RPMI8226 (cell line): ENCODE measurements around the gene SPARC.
"Not testable (repeated sequence)": the region's sequence is repeated elsewhere in the genome, so short reads cannot be mapped to it uniquely, and the experiment has no call there.

Experiments used
- DNase-seq: peaks from one replicate; pipeline ENCODE4 v3.0.0-alpha.2; 2015

The SPARC gene, protein sequence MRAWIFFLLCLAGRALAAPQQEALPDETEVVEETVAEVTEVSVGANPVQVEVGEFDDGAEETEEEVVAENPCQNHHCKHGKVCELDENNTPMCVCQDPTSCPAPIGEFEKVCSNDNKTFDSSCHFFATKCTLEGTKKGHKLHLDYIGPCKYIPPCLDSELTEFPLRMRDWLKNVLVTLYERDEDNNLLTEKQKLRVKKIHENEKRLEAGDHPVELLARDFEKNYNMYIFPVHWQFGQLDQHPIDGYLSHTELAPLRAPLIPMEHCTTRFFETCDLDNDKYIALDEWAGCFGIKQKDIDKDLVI

DNA sequence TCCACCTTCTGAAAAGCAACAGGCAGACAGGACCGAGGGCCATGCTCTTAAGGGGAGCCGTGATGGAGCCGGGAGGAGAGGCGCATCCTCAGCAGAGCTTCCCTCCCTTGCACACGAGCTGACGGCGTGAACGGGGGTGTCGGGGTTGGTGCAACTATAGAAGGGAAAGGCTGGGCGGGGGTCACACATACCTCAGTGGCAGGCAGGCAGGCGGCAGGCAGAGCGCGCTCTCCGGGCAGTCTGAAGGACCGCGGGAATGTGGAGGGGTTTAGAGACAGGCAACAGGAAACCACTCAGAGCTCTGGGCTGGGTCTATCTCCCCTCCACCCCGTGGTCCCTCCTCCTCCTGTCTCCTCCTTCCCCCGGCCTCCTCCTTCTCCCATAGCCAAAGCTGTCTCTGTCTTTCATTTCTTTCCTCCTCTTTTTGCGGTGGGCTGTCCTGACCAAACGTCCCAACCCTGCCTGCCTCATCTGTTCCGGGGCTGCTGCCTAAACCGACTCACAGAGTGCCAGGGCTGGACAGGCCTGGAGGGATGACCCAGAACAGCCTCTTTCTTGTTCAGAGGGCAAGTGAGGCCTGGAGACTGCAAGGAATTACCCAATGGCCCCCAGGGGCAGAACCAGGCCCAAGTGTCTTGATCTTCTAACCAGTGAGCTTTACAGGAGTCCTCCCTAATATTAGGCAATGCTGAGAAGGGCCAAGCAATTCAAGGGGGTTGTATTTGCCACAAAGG, at the start of gene SPARC:
Gene SPARC, minus strand, starts transcription at position 242 of the 734 bp plus-strand sequence. CDS start 10,727 bp downstream, outside the sequence.
- DNase-seq = no peak

DNA sequence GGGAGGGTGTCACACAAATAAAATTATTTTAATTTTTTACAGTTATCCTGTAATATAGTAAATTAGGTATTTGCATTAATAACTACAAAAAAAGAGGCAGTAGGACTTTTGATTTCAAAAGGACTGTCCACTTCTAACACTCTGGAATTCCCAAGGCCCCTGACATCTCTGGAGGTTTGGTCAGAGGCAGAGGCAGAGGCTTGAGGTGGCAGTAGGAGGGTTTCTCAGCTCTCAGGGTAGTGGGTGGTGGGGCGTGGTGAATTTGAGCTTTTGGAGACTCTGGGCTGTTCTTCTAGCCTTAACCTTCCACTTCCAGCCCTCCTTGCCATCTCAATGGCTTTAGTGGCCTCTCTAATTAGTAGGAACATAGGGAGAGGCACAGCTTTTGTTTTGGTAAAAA, 48.9 kb upstream of the SPARC start:
- DNase-seq = no peak

DNA sequence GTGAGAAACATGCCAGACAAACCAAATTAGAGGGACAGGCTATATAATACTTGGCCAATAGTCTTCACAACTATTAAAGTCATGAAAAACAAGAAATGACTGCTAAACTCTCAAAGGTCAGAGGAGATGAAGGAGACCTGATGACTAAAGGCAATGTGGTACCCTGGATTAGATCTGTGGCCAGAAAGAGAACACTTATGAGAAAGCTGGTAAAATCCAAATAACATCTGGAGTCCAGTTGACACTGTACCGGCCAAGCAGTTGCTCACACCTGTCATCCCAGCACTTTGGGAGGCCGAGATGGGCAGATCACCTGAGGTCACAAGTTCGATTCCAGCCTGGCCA, 47.3 kb upstream of the SPARC start:
- no peak for DNase-seq

DNA sequence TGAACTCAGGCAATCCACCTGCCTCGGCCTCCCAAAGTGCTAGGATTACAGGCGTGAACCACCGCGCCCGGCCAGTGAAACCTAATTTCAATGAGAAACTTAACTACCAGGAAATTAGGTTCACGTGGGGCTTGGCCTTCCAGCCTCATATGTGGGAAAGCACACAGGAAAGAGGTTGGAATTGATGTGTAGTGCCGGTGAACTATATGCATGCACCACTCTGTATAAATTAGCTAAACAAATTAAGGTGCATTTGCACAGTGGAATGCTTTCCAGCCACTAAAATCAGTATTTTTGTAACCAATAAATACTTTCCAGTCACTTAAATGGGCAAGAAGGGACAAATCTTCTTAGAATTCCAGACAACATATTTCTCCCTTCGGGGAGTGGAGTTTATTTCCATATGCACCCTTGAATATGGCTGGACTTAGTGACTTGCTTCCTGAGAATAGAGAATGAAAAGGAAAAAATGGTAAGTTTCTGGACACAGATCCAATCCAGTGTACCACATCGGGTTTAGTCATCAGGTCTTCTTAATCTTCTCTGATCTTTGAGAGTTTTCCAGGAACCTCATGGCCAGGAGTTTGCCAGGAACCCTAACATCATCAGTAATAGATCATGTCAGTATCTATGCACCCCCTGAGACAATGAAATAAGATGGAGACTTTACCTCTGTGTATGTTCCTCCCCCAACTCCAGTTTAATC, 46.8 kb upstream of the SPARC start:
- DNase-seq = no peak

DNA sequence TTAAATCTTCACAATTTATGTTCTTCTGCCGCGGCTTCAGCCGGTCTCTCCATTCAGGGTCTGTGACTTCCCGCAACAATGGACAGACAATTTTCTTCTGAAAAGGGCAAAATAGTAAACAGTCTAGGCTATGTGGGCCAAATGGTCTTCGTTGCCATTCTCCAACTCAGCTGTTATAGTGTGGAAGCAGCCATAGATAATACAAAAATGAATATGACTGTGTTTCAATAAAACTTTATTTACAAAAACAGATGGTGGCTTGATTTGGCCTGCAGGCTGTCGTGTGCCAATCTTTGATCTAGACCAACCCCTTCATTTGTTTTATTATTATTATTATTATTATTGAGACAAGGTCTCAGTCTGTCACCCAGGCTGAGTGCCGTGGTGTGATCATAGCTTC, 43.7 kb upstream of the SPARC start:
- no peak for DNase-seq

DNA sequence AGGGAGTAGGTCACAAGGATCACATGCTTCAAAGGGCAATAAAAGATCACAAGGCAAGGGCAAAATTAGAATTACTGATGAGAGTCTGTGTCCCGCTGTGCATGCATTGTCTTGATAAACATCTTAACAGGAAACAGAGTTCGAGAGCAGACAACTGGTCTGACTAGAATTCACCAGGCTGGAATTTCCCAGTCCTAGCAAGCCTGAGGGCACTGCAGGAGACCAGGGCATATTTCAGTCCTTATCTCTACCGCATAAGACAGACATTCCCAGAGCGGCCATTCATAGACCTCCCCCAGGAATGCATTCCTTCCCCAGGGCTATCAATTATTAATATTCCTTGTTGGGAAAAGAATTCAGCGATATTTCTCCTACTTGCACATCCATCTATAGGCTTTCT, 42.9 kb upstream of the SPARC start:
- DNase-seq = not testable (repeated sequence)

DNA sequence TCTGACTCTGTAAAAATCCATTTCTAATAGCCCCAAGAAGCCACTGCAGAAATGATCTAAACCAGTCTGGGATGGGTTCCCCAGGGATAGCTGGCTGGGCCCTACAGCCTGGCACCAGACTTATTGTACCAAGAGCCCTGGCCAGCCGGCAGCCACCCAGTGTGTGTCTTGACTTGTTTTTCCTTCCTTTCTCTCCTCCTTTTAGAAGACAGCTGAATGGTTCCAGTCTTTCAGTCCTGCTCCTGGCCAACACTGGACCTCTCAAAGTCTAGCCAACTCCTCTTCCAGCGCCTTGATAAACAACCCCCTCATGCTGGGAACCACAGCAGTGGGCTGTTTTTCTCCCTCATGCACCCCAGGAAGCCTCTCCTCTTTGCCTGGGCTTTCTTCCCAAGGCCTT, 37.6 kb upstream of the SPARC start:
- DNase-seq = no peak

DNA sequence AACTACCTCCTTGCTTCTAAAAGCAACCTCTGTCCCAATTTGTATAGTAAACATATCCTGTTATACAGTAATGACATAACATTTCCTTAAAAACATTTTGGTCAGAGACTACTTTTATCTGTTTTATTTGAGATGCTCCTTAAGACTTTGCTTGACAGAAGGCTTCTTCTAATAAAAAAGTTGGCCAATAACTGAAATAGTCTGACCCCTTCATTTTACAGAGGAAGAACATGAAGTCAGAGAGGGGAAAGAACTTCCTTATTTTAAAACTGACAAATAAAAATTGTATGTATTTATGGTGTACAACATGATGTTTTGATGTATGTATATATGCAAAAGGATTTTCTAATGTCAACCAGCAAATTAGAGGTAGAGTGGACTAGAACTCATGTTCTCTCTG, 35.8 kb upstream of the SPARC start:
- DNase-seq = no peak

DNA sequence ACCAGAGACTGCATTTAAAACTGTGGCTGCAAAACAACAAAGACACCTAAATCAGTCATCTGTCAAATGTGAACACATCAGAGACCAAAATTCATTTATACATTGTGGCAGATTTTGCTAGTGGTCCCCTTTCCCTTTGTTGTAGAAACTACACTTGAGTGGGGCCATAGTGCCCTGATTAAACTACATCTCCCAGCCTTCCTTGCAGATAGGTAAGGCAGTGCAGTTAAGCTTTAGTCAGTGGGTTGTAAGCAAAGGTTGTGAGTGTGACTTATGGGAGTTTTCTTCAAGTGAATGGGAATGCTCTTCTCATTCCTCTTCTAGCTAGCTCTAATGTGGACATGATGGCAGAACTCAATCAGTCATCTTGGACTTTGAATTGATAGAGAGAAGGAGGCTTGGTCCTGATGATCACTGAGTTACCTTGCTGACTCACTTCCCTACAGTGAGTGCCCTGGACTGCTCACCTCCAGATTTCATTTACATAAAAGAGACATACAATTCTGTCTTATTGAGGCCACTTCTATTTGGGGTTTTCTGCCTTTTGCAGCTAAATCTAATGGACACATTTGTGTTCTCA, 35.2 kb upstream of the SPARC start:
- DNase-seq = no peak

DNA sequence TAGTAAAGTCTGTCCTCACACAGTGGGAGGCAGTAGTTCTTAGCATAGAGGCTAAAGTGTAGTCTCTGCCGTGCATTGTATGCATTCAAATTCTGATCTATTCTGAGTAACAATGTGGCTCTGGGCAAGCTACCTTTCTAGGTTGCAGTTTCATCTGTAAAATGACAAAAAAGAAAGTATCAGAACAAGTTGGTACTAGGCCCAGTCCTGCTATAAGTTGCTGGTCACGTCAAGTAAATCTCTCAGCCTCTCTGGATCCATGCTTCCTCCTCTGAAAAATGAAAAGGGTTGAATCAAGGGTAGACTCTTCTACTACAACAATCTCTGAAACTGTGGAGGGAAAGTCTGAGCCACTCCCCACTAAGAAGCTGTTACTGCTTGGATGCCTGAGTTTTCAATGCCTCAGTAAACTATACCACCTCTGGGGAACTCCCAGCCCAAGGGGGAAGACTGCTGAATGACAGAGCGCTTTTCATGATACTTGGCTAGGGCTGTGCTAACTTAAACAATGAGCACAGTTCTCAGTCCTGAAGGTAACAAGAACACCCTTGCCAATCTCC, 34.5 kb upstream of the SPARC start:
- no peak for DNase-seq

DNA sequence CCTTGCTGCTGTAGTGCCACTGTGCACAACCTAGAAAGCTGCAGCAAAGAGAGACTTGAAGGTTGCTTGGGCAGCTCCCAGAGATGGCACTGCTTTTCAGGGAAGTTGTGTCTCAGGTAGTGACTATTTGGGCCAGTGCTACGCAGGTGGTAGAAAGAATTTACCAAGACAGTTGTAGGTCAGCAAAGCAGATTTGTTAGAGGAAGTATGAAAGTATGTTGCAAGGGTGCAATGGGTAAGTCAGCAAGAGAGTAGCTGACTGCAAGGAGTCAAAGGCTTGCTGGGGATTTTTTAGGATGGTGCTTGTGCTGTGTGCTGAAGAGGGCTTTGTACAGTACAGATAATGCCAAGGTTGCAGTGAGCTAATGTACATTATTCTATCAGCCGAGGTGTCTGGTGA, 33.5 kb upstream of the SPARC start:
- no peak for DNase-seq

DNA sequence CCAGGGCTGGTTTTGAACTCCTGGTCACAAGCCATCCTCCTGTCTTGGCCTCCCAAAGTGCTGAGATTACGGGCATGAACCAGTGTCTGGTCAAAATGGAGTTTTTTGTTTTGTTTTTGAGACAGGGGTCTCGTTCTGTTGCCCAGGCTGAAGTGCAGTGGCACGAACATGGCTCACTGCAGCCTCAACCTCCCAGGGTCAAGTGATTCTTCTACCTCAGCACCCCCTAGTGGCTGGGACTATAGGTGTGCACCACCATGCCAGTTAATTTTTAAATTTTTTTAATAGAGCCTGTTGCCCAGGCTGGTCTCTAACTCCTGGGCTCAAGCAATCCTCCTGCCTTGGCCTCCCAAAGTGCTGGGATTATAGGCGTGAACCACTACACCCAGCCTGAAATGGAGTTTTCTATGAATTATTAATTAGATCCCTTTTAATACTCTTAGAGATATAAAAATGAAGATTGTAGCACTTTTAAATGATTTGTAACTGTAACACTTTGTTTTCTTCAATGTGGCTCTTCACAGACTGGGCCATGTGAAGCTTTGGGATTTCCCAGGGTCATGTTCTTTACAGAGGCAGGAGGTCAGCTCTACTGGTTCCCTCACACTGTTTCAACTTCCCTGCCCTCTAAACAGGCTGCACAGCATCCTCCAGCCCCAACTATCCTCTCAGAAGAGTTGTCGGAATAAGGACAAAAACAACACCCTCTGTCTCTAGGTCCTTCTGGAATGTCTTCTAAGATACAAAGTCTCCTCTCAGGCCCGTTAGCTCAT, 32.7 kb upstream of the SPARC start:
- DNase-seq = peak; percentile 37

DNA sequence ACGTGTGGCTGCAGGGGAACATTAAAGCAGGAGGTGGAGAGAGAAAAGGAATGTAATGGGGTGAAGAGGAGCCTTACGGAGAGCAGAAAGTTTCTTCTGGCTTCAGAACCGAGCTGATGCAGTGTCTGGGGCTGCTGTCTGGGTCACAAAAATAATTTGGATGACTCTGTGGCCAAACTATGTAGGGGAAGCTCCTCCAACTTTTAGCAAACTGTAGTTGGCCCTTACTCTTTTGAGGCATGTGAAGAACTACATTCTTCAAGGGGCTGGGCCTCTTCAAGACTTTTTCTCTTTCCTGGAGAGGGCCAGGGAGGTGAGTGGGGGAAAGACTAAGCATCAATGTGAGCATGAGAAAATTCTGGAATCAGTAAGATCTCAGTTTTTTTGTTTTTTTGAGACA, 31.9 kb upstream of the SPARC start:
- no peak for DNase-seq

DNA sequence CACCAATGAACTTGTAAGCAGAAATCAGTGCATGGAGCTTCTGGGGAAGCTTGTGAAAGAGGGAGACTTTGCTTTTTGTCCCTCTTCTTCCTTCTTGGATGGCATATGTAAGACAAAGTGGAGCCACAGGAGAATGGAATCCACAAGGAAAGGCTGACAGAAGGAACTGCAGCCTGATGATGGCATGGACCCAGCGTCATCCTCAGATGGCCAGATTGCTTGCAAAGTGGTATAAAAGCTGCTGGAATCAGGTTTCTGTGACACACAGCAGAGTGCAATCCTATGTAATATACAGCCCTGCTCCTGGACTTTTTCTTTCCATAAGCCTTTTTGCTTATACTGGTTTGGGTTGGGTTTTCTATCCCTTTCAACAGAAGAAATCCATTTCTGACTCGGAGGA, 31.4 kb upstream of the SPARC start:
- no peak for DNase-seq

DNA sequence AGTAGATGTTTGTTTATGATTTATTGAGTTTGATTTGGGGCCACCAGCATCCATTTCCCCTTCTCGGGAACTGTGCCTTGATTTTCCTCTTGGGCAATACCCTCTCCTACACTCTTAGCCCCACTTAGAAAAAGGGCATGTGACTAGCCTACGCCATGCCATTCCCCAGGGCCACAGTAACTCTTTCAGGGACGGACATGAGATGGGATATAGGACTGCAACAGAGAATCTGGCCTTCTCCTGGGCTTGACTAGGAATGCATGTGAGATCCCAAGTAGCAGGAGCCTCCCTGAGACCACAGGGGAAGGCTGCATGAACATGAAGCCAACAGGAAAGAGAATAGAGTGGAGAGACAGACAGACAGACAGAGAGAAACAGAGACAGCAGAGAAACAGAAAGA, 30.7 kb upstream of the SPARC start:
- no peak for DNase-seq

DNA sequence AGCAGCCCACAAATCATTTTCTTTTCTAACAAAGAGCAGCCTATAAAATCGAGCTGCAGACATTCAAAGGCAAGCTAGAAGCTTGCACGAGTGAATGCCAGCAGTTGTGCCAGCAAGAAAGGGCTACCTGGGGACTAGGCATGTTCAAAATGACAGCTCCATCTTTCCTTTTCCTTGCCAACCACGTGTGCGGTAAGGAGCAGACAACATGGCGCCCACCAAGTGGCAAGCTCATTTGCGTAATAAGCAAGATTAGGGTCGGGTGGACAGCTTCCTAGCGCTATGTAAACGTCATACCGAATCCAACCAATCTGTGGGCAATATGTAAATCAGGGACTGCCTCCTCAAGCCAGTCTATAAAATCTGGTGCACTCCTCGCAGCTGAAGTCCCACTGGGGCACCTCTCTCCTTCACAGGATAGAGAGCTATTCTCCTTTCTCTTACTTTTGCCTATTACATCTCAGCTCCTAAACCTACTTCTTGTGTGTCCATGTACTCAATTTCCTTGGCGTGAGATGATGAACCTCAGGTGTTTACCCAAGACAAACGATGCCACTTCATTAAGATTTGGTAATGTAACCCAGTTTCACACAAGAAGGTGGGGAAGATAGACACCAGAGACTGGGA, 22.5 kb upstream of the SPARC start:
- DNase-seq = no peak

DNA sequence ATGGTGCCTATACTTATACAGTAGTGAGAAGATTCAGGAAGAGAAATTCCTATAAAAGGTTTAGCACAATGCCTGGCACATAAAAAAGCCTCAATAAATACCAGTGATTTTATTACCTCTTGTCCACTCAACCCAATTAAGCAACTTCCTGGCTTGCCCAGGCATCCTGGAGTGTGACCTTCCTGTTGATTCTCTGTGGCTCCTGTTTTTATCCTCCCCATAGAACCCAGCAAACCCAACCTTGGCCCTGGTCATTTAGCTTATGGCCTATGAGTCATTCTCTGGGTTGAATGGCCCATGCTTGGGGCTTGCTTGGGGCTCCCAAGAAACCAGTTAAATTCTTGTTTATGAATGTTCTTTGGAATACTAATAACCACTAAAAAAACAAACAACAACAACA, 21.4 kb upstream of the SPARC start:
- DNase-seq = no peak

DNA sequence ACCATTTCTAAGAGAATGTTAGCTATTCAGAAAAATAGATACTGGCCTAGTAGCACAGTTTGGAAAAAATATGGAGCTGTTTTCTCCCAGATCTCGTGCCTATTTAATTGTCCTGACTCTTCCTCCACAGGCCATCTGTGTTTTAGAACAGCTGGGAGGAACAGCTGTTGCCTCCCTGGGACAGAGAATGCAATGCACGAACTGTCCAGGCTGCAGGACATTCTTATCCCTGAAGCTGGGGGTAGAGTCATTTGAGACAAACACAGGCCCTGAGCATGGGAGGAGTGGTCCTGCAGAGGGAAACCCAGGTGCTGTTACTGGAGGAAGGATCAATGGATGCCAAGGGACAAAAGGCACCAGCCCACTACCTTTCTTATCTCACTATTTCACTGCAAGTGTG, 20.9 kb upstream of the SPARC start:
- DNase-seq = no peak

DNA sequence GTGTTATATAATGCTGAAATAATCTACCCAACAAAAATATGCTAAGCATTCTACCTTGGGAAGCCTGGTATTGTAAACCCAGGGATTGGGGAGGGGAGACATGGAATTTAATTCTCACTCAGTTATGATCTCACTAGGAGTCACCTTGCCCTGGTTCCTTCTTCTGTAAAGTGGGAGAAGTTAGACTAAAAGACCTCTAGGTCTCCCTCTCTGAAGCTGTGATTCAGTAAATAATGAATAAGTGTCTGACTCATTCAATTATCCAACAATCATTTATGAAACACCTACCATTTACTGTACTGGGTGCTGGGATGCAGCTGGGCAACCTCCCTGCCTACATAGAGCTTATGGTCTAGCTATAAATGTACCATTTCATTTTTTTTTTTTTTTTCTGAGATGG, 20.2 kb upstream of the SPARC start:
- no peak for DNase-seq

DNA sequence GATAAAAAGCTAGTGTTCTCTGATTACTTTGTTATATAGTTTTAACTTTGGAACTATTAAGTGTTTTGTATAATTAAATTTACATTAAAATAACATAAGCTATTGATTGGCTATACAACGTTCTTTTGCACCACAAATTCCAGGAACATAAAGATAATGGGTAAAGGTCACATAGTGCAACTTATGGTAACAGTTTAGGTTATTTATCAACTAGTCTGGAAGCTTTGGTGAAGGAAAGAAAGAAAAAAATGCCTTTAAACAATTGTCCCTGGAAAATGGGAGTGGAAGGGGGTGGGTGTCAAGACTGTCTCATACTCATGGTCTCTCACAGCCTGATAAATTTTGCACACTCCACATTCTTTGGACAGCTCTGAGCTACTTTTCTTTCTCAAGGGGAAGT, 17.1 kb upstream of the SPARC start:
- no peak for DNase-seq

DNA sequence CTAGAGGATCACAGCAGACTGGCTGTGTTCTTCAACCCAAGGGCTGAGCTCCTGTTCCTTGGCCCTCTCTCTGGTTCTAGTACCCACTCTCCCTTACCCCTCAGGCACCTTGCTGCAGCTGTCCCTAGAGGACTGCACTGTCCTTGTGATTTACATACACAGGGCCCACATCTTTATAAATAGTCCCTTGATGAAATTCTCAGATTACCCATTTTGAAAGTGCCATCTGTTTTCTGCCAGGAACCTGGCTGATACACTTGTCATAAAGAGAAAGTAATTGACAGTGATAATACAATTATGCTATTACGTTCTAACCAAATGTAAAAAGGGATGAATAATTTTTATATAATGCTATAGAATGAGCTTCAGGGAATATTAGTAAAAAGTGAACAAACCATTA, 16.5 kb upstream of the SPARC start:
- DNase-seq = no peak

DNA sequence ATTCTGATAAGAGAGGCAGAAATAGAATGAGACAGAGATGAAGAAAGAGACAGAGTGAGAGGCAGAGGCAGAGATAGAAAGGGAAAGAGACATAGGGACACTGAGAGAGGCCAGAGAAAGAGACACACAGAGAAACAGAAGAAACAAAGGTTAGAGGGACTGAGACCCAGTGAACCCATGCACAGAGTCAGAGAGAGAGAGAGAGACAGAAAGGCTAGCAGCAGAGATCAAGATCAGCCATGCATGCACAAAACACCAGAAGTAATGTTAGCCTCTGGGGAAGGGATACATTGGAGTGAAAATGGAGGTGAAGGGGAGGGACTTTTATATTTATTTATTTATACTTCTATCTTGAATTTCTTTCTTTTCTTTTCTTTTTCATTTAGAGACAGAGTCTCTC, 14.1 kb upstream of the SPARC start:
- no peak for DNase-seq
